CD4-positive, alpha-beta T cell treated with Interleukin-6 for 4 hours (primary cell): Measurements from ENCODE around the gene SFXN1.

ENCODE experiments used
- DNase-seq: peaks from one replicate; pipeline ENCODE4 v3.0.0-alpha.2; 2020; ENCODE audit warnings: mixed read lengths

SFXN1 gene

DNA sequence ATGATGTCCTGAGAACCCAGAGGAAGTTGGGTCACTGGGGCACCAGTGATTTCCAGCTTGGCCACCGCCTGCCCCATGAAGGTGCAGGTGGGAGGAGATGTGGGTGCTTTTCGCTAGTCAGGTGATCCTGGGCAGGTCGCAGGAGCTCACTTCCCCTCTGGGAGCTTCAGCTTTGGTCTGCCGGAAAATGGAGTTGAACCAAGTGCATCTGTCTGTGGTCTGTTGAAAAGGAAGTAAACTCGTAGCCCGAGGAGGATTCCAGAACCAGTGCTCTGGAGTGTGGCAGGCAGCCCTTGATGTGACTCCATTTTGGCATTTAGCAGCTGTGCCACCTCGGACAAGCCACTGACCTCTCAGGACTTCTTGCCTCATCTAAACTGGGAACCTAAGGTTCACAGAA, 97.7 kb downstream of the SFXN1 start:
- DNase-seq = no peak

DNA sequence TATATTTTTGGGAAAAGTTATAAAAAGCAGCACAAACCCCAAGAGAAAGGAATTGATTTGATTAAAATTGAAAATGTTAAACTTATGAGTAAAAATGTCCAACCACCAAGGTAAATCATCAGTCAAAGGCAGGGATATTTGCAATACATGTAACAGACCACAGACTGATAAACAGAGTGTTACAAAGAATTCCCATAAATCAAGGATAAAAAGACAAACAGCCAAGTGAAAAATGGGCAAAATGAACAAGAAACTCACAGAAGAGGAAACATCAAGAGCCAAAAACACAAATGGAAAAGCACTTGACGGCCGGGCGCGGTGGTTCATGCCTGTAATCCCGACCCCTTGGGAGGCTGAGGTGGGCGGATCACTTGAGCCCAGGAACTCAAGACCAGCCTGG, 98.2 kb downstream of the SFXN1 start:
- no peak for DNase-seq
